GM10266 (cell line): ENCODE measurements around the gene TNIK.

Experiments
- DNase-seq: peaks from one replicate; pipeline ENCODE4 v3.0.0; 2012; ENCODE audit errors: extremely low spot score
- CTCF ChIP-seq: IDR thresholded peaks from 2 replicates; pipeline ENCODE4 v1.5.1; 2012; ENCODE audit warnings: mild to moderate bottlenecking, low read depth; ENCODE audit not compliant: control insufficient read depth, insufficient read depth; ENCODE audit errors: missing control alignments

Gene TNIK

DNA sequence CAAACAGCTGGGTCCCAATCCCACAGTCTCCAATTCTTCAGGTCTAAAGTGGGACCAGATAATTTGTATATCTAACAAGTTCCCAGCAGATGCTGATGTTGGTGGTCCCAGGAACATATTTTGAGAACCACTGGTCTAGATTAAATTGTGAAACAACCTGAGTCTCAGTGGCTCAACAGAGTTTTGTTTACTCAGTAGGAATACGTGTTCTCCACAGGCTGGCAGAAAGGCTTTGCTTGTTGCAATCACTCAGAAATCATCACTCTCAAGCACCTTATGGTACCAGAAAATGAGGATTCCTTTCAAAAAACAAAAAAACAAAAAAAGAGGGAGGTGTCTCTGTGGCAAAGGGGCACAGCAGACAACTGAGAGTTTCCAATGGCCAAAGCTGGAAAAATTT, 118.0 kb downstream of the TNIK start:
- TF ChIP-seq CTCF = no peak
- no peak for DNase-seq

- TF ChIP-seq CTCF = no peak
- no peak for DNase-seq
Observed at GRCh38 chr3:171340434-171340833, 119.8 kb downstream of the TNIK start.

DNA sequence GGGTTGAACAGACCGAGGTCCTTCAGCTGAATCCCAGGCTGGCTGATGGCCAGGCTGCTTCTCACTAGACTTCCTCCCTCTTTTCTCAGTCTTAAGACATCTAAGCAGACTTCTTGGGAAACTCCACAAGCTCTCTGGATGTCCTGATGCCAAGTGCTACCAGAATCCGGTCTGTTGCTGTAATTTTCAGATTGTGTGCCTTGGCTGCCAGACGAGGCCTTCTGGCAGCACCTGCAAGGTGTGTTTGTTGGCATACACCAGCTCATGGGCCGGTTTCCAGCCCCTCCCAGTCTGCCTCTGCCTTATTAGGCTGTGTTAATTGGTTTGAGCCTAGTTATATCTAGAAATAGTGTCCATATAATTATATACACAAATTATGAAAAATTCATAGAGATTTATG, 120.6 kb downstream of the TNIK start:
- DNase-seq = no peak
- TF ChIP-seq CTCF = no peak

- no peak for TF ChIP-seq CTCF
- no peak for DNase-seq
Observed at GRCh38 chr3:171336406-171336805, 123.8 kb downstream of the TNIK start.

- DNase-seq = no peak
- no peak for TF ChIP-seq CTCF
Observed at GRCh38 chr3:171335559-171335958, 124.6 kb downstream of the TNIK start.

- TF ChIP-seq CTCF = no peak
Observed at GRCh38 chr3:171334465-171334811, 125.8 kb downstream of the TNIK start.

GRCh38 chr3:171333784-171334464, 126.3 kb downstream of the TNIK start:
- no peak for DNase-seq
- TF ChIP-seq CTCF = no peak

More at GRCh38 chr3:171334465-171334811, 125.8 kb downstream of the TNIK start:
- no peak for DNase-seq
